Epithelial cell of proximal tubule (primary cell): ENCODE results near the gene UCHL1. TPM values are rescaled to one million over a fixed set of nuclear protein-coding genes. Genes with fewer than 3 reads are reported as not detected.
A peak's percentile ranks its signal among the peaks of the same experiment; 100 is the strongest.

ENCODE experiments used
- DNase-seq: peaks from one replicate; pipeline ENCODE4 v3.0.0-alpha.2; 2011; ENCODE audit warnings: low read depth
- H3K4me3 ChIP-seq: 2 replicates; pipeline ENCODE4 v1.5.1; 2011; ENCODE audit warnings: low read depth, mild to moderate bottlenecking, low read length
- total RNA-seq: library from RNA; depleted of rRNA; stranded (reverse); fragments of >200 nt; gene quantifications from 2 replicates; pipeline ENCODE4 v1.2.3, GENCODE V29; 2015
- TF ChIP-seq, protein P1 (sequence below): conservative IDR thresholded peaks from 2 replicates; pipeline ENCODE4 v1.5.1; 2012; ENCODE audit warnings: low read depth, mild to moderate bottlenecking, low read length

The UCHL1 gene
- total RNA-seq, 1 donor from 2014 or later = 2,223 TPM

DNA sequence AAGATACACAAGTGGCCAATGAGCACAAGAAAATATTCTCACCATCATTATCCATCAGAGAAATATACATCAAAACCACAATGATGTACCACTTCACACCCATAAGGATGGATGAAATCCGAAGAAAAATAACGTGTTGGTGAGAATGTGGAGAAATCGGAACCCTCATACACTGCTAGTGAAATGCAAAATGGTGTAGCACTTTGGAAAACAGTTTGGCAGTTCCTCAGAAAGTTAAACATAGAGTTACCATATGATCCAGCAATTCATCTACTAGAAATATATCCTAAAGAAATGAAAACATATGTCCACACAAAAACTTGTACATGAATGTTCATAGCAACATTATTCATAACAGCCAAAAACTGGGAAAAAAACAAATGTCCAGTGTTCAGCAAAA, 23.9 kb upstream of the UCHL1 start:
- TF ChIP-seq, protein P1, sequence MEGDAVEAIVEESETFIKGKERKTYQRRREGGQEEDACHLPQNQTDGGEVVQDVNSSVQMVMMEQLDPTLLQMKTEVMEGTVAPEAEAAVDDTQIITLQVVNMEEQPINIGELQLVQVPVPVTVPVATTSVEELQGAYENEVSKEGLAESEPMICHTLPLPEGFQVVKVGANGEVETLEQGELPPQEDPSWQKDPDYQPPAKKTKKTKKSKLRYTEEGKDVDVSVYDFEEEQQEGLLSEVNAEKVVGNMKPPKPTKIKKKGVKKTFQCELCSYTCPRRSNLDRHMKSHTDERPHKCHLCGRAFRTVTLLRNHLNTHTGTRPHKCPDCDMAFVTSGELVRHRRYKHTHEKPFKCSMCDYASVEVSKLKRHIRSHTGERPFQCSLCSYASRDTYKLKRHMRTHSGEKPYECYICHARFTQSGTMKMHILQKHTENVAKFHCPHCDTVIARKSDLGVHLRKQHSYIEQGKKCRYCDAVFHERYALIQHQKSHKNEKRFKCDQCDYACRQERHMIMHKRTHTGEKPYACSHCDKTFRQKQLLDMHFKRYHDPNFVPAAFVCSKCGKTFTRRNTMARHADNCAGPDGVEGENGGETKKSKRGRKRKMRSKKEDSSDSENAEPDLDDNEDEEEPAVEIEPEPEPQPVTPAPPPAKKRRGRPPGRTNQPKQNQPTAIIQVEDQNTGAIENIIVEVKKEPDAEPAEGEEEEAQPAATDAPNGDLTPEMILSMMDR = no peak
- no peak for DNase-seq

DNA sequence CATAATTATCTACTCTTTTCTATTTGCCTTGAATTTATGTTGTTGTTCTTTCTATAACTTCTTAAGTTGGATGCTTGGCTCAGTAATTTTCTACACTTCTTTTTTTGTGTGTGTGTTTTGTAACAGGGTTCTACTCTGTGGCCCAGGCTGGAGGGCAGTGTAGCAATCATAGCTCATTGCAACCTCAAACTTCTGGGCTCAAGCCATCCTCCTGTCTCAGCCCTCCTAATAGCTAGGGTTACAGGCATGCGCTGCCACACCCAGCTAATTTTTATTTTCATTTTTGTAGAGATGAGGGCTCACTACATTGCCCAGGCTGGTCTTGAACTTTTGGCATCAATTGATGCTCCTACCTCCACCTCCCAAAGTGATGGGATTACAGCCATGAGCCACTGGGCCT, 20.7 kb upstream of the UCHL1 start:
- DNase-seq = no peak
- TF ChIP-seq, protein P1 = no peak
- no peak overlapping the region for H3K4me3 ChIP-seq

More for the DNA sequence above, 23.9 kb upstream of the UCHL1 start:
- H3K4me3 ChIP-seq = no peak overlapping the region

DNA sequence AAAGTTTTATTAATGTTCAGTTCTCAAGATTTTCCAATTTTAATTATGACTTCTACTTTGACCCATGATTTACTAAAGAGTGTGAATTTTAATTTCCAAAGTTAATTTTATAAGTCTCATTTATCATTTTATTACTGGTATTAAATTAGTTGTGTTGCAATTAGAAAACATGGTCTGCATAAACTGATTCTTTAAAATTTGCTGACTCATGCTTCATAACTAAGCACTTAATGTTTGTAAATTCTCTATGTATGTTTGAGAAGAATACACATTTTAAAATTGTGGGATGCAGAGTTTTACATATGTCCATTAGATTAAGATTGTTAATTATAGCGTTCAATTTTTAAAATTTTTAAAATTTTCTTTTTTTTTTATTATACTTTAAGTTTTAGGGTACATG, 20.2 kb upstream of the UCHL1 start:
- TF ChIP-seq, protein P1 = no peak
- no peak for DNase-seq
- no peak overlapping the region for H3K4me3 ChIP-seq

DNA sequence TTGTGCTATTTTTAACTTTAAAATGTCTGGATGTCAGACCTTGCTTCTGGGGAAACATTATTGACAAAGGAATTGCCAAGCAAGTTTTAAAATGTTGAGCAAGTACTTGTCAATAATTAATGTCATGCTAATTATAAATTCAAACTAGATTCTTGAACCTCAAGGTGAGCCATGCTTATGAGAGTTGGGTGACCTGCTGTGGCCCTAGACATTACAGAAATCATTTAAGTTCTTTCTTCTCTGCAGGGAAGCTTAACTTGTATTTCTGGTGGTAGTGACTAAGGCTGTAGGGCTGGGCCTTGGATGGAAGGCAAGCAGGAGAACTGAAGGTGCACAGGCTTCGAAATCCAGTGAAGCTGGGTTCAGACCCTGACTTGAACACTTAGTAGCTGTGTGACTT, 14.8 kb upstream of the UCHL1 start:
- DNase-seq = peak; percentile 56
- H3K4me3 ChIP-seq = no peak overlapping the region
- TF ChIP-seq, protein P1 = no peak

DNA sequence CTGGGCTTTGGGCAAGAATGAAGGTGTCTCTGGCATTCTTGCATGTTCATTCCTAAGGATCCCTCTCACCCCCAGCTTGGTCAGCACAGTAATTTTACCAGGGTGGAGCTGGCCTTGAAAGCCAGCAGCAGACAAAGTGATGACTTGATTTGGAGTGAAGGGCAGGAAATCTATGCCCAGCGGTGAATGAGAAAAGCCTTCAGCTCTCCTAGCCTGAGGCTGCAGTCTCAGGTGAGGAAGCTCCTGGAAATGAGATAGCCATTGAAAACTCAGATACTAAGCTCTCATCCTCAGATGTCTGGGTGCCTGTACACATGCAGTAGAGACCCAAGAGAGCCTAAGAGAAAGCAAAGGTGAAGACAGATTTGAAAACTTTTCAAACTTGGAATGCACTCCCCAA, 10.7 kb upstream of the UCHL1 start:
- TF ChIP-seq, protein P1 = no peak
- no peak for DNase-seq
- no peak overlapping the region for H3K4me3 ChIP-seq

DNA sequence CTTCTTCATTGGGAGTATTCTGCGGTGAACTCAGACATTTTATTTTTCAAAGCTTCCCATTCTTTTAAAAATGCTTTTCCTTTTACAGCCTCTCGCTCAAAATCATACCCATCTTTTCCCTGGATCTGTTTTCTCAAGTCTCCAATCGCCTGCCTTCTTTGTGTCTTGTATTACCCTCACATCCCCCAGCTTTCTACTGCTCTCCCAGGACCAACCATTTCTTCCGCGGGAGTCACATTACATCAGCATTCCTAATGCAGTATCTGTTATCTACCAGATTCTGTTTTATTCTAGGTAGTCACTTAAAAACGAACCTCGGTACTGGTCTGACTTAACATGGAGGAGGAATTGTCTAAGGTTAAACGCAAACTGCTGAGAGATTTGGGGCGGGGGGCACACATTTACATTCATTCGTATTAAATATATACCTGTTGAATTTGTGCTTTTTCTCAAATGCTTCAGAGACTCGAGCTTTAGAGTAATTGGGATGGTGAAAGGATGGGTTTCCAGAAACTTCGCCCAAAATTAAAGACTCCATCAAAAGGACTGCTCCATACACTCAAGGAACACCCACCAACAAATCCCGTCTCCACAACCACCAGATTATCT, 493 bp upstream of the UCHL1 start:
- TF ChIP-seq, protein P1 = no peak
- peak overlapping the region; percentile 64 for H3K4me3 ChIP-seq
- no peak for DNase-seq

DNA sequence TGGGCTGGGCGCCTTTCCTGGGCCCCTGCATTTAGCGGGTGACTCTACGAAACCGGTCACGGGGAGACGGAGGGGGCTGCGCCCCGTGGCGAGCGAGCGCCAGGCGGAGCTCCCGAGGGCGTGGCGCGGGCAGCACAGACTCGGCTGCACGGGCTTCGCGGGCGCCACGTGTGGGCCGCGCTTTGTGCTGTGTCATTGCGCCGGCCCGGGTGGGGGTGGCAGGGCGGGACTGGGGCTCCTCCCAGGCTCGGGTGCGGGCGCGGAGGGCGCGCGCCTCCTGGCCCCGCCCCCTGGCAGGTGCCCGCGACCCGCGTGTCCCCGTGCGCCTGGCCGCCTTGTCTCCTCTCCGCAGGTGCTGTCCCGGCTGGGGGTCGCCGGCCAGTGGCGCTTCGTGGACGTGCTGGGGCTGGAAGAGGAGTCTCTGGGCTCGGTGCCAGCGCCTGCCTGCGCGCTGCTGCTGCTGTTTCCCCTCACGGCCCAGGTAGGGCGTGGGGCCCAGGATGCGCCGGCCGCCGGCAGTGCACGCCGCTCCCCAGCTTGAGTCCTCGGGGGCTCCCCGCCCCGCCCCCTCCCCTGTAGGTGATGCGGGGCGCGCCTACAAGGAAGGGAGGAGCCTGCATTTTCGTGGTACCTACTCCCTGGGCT, 651 bp downstream of the UCHL1 start:
- DNase-seq = no peak
- peak overlapping the region; percentile 64 for H3K4me3 ChIP-seq
- TF ChIP-seq, protein P1 = no peak
